ENCODE data around the gene PPP1R16B. TPM values are rescaled to one million over a fixed set of nuclear protein-coding genes. Genes with fewer than 3 reads are reported as not detected.

PPP1R16B gene
- polyA plus RNA-seq, 2 of the 4 experiments (the other 2 are of a cell fraction) = 0.17 to 0.31 TPM

DNA sequence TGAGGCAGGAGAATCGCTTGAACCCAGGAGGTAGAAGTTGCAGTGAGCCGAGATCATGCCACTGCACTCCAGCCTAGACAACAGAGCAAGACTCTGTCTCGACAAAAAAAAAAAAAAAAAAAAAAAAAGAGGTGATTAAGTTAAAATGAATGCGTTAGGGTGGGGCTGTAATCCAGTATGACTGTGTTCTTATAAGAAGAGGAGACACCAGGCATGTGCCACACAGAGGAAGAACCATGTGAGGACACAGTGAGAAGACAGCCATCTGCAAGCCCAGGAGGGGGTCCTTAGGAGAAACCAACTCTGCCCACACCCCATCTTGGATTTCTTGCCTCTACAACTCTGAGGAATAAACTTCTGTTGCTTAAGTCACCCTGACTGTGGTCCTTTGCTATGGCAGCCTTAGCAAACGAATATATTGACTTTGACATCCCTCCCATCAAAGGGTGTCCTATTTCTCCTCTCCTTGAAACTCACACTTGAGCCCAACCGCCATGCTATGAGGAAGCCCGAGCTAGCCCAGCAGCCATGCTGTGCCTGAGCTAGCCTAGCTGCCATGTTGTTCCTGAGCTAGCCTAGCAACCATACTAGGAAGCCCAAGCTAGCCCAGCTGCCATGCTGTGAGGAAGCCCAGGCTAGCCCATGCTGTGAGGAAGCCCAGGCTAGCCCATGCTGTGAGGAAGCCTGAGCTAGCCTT is 15.8 kb upstream of the PPP1R16B start:
- Histone ChIP-seq H3K27ac (peak overlapping the region in 1 of 2 experiments; percentile 35; a peak in 2 of 6 replicates), H3K4me1 (peaks cover 4% of the 10 kb centered on the region; the same call in 1 of the 3 replicates), H3K9me3 (peaks cover 4% of the 10 kb centered on the region; the same call in 1 of the 3 replicates), H3K4me3 (no peak overlapping the region), H3K4me2 (no peak overlapping the region; the same call in 2 of the 3 replicates)
- DNase-seq (ENCODE audit: low read depth in 1 of 2, low spot score in 1 of 2) (peak in 1 of 2 experiments; percentile 59), FAIRE-seq (no peak), ATAC-seq (peak; percentile 72 to 76; a peak in 5 of 6 replicates)
- TF ChIP-seq JUN (IDR thresholded peaks at IDR 0.05) (no peak), HOXA7 (CRISPR knock-in tag; IDR thresholded peaks at IDR 0.05) (no peak), ESRRA (IDR thresholded peaks at IDR 0.05; ENCODE audit: borderline replicate concordance, low read length) (no peak), TP53 (CRISPR knock-in tag; IDR thresholded peaks at IDR 0.05) (no peak), NPAS2 (CRISPR knock-in tag; IDR thresholded peaks at IDR 0.05; ENCODE audit: borderline replicate concordance) (no peak), RNF2 (IDR thresholded peaks at IDR 0.05; ENCODE audit: borderline replicate concordance, low read depth) (no peak), CBX8 (IDR thresholded peaks at IDR 0.05) (no peak), RAD21 (conservative IDR thresholded peaks at IDR 0.05 in 1 of 2, IDR thresholded peaks at IDR 0.05 in 1 of 2) (no peak)
- TF ChIP-seq, protein P1, sequence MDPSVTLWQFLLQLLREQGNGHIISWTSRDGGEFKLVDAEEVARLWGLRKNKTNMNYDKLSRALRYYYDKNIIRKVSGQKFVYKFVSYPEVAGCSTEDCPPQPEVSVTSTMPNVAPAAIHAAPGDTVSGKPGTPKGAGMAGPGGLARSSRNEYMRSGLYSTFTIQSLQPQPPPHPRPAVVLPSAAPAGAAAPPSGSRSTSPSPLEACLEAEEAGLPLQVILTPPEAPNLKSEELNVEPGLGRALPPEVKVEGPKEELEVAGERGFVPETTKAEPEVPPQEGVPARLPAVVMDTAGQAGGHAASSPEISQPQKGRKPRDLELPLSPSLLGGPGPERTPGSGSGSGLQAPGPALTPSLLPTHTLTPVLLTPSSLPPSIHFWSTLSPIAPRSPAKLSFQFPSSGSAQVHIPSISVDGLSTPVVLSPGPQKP (IDR thresholded peaks at IDR 0.05; ENCODE audit: low read depth, low read length) = no peak
- ChIA-PET CTCF (interaction anchor here (0.7 to 7.0 kb wide), 44 partner anchors 8 to 261 kb away, joined by 3 to 80 read pairs (median 4); partner anchors contain the start of genes FAM83D, PPP1R16B and SLC32A1), POLR2A (no interaction called here)
- 40% methylated on average over 7 of the region's 7 CpGs for WGBS (ENCODE audit: missing lambda C conversion rate)

DNA sequence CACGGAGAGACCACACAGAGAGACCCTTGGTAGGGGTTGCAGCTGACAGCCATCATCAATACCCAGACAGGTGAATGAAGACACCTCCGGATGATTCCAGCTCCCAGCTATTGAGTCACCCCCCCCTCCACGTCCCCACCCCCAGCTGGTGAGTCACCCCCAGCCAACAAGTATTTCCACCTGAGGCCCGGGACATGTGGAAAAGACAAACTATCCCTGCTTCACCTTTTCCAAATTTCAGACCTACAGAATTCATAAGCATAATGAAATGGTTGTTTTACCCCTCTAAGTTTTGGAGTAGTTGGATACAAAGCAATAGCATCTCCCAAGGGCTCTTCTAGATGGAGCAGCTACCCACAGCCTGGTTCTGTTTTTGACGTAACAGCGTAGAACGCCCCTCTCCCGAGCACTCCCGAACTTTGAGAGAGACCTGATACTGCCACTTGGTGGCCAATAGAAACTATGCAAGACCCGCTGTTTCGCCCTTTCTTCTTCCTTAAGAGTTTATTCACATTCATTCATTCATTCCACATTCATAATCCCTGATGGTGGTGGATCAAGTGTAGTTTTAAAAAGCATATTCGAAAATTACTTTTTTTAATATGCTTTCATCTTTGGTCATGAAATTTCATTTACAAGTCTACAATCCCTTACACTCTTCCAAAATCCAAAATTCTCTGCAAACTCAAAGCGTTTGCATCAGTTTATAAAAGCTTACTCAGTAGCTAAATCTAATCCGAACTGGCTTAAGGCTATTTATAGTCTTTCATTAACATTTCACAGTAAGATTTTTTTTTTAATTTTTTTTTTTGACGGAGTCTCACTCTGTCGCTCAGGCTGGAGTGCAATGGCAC is 15.1 kb upstream of the PPP1R16B start:
- FAIRE-seq = no peak
- TF ChIP-seq EHF (CRISPR knock-in tag; IDR thresholded peaks at IDR 0.05) (no peak), SMC3 (IDR thresholded peaks at IDR 0.05) (peak; percentile 74), ESRRA (IDR thresholded peaks at IDR 0.05; ENCODE audit: borderline replicate concordance, low read length) (no peak), EP300 (IDR thresholded peaks at IDR 0.05) (no peak), SREBF2 (IDR thresholded peaks at IDR 0.05) (no peak), RFX5 (IDR thresholded peaks at IDR 0.05) (no peak), RAD21 (conservative IDR thresholded peaks at IDR 0.05 in 1 of 2, IDR thresholded peaks at IDR 0.05 in 1 of 2) (peak; percentile 67 to 71), HOXB5 (CRISPR knock-in tag; IDR thresholded peaks at IDR 0.05) (no peak), FOXS1 (CRISPR knock-in tag; IDR thresholded peaks at IDR 0.05) (no peak), GATA3 (IDR thresholded peaks at IDR 0.05; ENCODE audit: borderline replicate concordance) (no peak), RARB (CRISPR knock-in tag; IDR thresholded peaks at IDR 0.05) (no peak), HEYL (CRISPR knock-in tag; IDR thresholded peaks at IDR 0.05) (no peak)
- TF ChIP-seq, protein P2, sequence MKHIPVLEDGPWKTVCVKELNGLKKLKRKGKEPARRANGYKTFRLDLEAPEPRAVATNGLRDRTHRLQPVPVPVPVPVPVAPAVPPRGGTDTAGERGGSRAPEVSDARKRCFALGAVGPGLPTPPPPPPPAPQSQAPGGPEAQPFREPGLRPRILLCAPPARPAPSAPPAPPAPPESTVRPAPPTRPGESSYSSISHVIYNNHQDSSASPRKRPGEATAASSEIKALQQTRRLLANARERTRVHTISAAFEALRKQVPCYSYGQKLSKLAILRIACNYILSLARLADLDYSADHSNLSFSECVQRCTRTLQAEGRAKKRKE (CRISPR knock-in tag; IDR thresholded peaks at IDR 0.05; ENCODE audit: low read depth) = no peak
- TF ChIP-seq, protein P1 (IDR thresholded peaks at IDR 0.05; ENCODE audit: low read depth, low read length) = no peak
- TF ChIP-seq, protein P3, sequence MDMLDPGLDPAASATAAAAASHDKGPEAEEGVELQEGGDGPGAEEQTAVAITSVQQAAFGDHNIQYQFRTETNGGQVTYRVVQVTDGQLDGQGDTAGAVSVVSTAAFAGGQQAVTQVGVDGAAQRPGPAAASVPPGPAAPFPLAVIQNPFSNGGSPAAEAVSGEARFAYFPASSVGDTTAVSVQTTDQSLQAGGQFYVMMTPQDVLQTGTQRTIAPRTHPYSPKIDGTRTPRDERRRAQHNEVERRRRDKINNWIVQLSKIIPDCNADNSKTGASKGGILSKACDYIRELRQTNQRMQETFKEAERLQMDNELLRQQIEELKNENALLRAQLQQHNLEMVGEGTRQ (IDR thresholded peaks at IDR 0.05) = no peak
- TF ChIP-seq, protein P4, sequence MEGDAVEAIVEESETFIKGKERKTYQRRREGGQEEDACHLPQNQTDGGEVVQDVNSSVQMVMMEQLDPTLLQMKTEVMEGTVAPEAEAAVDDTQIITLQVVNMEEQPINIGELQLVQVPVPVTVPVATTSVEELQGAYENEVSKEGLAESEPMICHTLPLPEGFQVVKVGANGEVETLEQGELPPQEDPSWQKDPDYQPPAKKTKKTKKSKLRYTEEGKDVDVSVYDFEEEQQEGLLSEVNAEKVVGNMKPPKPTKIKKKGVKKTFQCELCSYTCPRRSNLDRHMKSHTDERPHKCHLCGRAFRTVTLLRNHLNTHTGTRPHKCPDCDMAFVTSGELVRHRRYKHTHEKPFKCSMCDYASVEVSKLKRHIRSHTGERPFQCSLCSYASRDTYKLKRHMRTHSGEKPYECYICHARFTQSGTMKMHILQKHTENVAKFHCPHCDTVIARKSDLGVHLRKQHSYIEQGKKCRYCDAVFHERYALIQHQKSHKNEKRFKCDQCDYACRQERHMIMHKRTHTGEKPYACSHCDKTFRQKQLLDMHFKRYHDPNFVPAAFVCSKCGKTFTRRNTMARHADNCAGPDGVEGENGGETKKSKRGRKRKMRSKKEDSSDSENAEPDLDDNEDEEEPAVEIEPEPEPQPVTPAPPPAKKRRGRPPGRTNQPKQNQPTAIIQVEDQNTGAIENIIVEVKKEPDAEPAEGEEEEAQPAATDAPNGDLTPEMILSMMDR (IDR thresholded peaks at IDR 0.05) = peak; percentile 81
- ChIA-PET CTCF (interaction anchor here (0.5 to 7.0 kb wide), 51 partner anchors 8 to 260 kb away, joined by 3 to 80 read pairs (median 4); partner anchors contain the start of genes ACTR5, FAM83D, PPP1R16B and SLC32A1), POLR2A (no interaction called here)
- H3K27ac ChIP-seq = peak overlapping the region in 1 of 2 experiments; percentile 35; a peak in 1 of 6 replicates
- peak overlapping the region; percentile 47 for H3K4me2 ChIP-seq
- DNase-seq (ENCODE audit: low read depth in 1 of 2, low spot score in 1 of 2) = peak; percentile 46 to 73
- ATAC-seq = peak; percentile 73 to 91
- WGBS (ENCODE audit: missing lambda C conversion rate) = 31% methylated on average over 13 of the region's 16 CpGs
- peaks cover 4% of the 10 kb centered on the region; the same call in 1 of the 3 replicates for H3K4me1 ChIP-seq
- peaks cover 4% of the 10 kb centered on the region; the same call in 1 of the 3 replicates for H3K9me3 ChIP-seq
- H3K4me3 ChIP-seq = no peak overlapping the region

Measured in A549 (cell line).